ENCODE results near the gene EHD4.

DNA sequence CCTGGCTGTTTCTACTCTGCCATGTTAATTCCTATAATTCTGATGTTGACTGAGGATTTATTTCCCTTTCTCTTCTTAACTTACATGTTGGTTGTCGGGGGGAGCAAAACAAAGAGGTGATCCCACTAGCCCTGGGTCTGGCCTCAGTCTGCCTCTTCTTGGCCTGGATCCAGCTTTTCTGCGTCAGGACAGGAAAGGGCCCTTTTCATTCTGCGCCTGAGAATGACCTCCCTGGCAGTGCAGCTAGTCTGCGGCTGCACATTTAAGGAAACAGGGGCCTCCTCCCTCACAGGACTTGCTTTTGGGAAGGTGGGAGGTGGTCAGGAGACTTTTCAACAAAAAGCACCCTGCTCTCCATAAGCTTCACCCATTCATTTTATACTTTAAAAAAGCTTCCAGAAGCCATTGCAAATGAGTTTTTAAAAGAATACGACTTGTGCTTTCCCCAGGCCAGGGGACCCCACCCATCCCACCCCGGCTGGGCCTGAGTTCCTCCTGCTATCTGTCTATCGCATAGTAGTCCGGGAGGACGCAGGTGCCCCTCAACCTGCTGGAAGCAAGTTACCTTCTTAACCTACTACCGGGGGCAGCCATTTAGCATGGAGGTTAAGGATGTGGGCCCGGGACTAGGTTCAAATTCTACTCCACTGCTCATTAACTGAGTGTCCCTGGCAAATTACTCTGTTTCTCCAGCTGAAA is 21.3 kb upstream of the EHD4 start:
- TF ChIP-seq, protein P1, sequence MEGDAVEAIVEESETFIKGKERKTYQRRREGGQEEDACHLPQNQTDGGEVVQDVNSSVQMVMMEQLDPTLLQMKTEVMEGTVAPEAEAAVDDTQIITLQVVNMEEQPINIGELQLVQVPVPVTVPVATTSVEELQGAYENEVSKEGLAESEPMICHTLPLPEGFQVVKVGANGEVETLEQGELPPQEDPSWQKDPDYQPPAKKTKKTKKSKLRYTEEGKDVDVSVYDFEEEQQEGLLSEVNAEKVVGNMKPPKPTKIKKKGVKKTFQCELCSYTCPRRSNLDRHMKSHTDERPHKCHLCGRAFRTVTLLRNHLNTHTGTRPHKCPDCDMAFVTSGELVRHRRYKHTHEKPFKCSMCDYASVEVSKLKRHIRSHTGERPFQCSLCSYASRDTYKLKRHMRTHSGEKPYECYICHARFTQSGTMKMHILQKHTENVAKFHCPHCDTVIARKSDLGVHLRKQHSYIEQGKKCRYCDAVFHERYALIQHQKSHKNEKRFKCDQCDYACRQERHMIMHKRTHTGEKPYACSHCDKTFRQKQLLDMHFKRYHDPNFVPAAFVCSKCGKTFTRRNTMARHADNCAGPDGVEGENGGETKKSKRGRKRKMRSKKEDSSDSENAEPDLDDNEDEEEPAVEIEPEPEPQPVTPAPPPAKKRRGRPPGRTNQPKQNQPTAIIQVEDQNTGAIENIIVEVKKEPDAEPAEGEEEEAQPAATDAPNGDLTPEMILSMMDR (IDR thresholded peaks at IDR 0.05; ENCODE audit: borderline replicate concordance, extremely low read depth, low read length, poor library complexity, severe bottlenecking) = no peak
- TF ChIP-seq EZH2 (IDR thresholded peaks at IDR 0.05; ENCODE audit: borderline replicate concordance, low read depth, low read length, severe bottlenecking) = no peak

Data from DND-41 (cell line).